Left renal cortex interstitium (tissue), 4 donors: ENCODE results near the gene ESR2. TPM values are rescaled to one million over a fixed set of nuclear protein-coding genes. Genes with fewer than 3 reads are reported as not detected.

Experiments used
- DNase-seq, 4 donors: peaks; one replicate each; pipeline ENCODE4 v3.0.0-alpha.2; 2013; ENCODE audit warnings: low read depth in 4 of 4, low spot score in 2 of 4, missing footprints in 1 of 4
- polyA plus RNA-seq, 4 donors: library from polyadenylated mRNA; unstranded; fragments of 120-200 nt; gene quantifications; one replicate each; pipeline ENCODE4 v1.2.1, GENCODE V29; 2013; ENCODE audit not compliant: insufficient read length in 4 of 4

Gene ESR2
- polyA plus RNA-seq, 4 donors, result 0.73 to 1.6 (median 1.2) TPM

GRCh38 chr14:64272019-64272418 is 22.2 kb downstream of the ESR2 start:
- no peak for DNase-seq

GRCh38 chr14:64266239-64266638 is 27.9 kb downstream of the ESR2 start:
- DNase-seq, result no peak

GRCh38 chr14:64265222-64265621 is 28.9 kb downstream of the ESR2 start:
- no peak for DNase-seq

GRCh38 chr14:64260418-64260817 is 33.8 kb downstream of the ESR2 start:
- no peak for DNase-seq

- DNase-seq, result no peak
These were observed 38.4 kb downstream of the ESR2 start for GRCh38 chr14:64255756-64256155.

GRCh38 chr14:64253672-64254071 is 40.5 kb downstream of the ESR2 start:
- DNase-seq, result no peak

GRCh38 chr14:64249363-64249762 is 44.8 kb downstream of the ESR2 start:
- DNase-seq, result peak in 1 of 4 donors; percentile 29

GRCh38 chr14:64248689-64249088 is 45.5 kb downstream of the ESR2 start:
- no peak for DNase-seq

GRCh38 chr14:64247195-64247594 is 47.0 kb downstream of the ESR2 start:
- no peak for DNase-seq

- DNase-seq, result no peak
These were observed 47.5 kb downstream of the ESR2 start for GRCh38 chr14:64246688-64247087.

- DNase-seq, result no peak
These were observed 48.7 kb downstream of the ESR2 start for GRCh38 chr14:64245491-64245890.

- DNase-seq, result no peak
These were observed 49.9 kb downstream of the ESR2 start for GRCh38 chr14:64244279-64244678.

GRCh38 chr14:64238631-64239030 is 55.5 kb downstream of the ESR2 start:
- no peak for DNase-seq

- DNase-seq, result no peak
These were observed 56.1 kb downstream of the ESR2 start for GRCh38 chr14:64238049-64238448.

- DNase-seq, result no peak
These were observed 58.2 kb downstream of the ESR2 start for GRCh38 chr14:64235652-64236640.

GRCh38 chr14:64234877-64235651 is 59.1 kb downstream of the ESR2 start:
- DNase-seq, result no peak

- no peak for DNase-seq
These were observed 60.5 kb downstream of the ESR2 start for GRCh38 chr14:64233531-64234190.

GRCh38 chr14:64232944-64233343 is 61.2 kb downstream of the ESR2 start:
- DNase-seq, result no peak

- no peak for DNase-seq
These were observed 61.9 kb downstream of the ESR2 start for GRCh38 chr14:64232095-64232838.

- no peak for DNase-seq
These were observed 64.7 kb downstream of the ESR2 start for GRCh38 chr14:64229489-64229888.
